ENCODE data around the gene PIAS4.

DNA sequence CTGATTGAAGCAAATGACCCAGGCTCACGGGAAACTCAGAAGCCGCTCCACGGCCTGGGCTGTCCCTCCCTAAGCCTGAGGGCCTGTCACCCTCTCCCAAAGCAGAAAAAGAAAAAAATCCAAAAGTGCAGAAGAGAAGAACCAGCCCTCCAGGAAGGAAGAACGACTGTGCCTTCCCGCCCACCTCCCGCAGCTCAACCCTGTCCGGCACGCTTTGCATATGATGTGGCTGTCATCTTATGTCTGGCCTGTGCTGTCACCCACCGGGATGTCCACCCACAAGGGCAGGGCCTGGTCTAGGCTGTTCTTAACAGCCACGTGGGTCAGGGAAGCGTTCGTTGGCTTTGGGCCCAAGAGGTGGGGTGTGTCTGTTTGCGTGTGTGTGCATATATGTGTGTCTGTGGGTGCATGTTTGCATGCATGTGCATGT, 45.5 kb downstream of the PIAS4 start:
- TF ChIP-seq CTCF (IDR thresholded peaks at IDR 0.05) (no peak), POLR2A (IDR thresholded peaks at IDR 0.05) (no peak)

Measured in body of pancreas (tissue), 4 donors.